Measurements from ENCODE around the gene GALNT16.

- TF ChIP-seq, protein P1, sequence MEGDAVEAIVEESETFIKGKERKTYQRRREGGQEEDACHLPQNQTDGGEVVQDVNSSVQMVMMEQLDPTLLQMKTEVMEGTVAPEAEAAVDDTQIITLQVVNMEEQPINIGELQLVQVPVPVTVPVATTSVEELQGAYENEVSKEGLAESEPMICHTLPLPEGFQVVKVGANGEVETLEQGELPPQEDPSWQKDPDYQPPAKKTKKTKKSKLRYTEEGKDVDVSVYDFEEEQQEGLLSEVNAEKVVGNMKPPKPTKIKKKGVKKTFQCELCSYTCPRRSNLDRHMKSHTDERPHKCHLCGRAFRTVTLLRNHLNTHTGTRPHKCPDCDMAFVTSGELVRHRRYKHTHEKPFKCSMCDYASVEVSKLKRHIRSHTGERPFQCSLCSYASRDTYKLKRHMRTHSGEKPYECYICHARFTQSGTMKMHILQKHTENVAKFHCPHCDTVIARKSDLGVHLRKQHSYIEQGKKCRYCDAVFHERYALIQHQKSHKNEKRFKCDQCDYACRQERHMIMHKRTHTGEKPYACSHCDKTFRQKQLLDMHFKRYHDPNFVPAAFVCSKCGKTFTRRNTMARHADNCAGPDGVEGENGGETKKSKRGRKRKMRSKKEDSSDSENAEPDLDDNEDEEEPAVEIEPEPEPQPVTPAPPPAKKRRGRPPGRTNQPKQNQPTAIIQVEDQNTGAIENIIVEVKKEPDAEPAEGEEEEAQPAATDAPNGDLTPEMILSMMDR (IDR thresholded peaks at IDR 0.05; ENCODE audit: low read depth, low read length) = no peak
- no peak for TF ChIP-seq POLR2A (IDR thresholded peaks at IDR 0.05; ENCODE audit: extremely low read depth, insufficient read length)
- TF ChIP-seq, protein P2, sequence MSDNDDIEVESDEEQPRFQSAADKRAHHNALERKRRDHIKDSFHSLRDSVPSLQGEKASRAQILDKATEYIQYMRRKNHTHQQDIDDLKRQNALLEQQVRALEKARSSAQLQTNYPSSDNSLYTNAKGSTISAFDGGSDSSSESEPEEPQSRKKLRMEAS (IDR thresholded peaks at IDR 0.05; ENCODE audit: low read depth, low read length) = no peak
- no peak for TF ChIP-seq MYC (IDR thresholded peaks at IDR 0.05; ENCODE audit: low read depth, low read length)
Measured at GRCh38 chr14:69291396-69291795, 31.4 kb downstream of the GALNT16 start.

Measured in NB4 (cell line).